ACHN (cell line): Measurements from ENCODE around the gene PNPLA5.
"Not testable (repeated sequence)": the region's sequence is repeated elsewhere in the genome, so short reads cannot be mapped to it uniquely, and the experiment has no call there.

Experiments used
- DNase-seq: peaks from one replicate; pipeline ENCODE4 v3.0.0-alpha.2; 2015
- in situ Hi-C: cut with HindIII; loops from 2 replicates; pipeline ENCODE4 v1.10.0; 2017; ENCODE audit warnings: low sequenced_read_pairs, low pct_ligation_motif_present, low pct_unique_long_range_greater_than_20kb

The PNPLA5 gene

GRCh38 chr22:43883719-43884415, 7.9 kb downstream of the PNPLA5 start:
- in situ Hi-C loops = no loop called here
- DNase-seq = no peak

DNA sequence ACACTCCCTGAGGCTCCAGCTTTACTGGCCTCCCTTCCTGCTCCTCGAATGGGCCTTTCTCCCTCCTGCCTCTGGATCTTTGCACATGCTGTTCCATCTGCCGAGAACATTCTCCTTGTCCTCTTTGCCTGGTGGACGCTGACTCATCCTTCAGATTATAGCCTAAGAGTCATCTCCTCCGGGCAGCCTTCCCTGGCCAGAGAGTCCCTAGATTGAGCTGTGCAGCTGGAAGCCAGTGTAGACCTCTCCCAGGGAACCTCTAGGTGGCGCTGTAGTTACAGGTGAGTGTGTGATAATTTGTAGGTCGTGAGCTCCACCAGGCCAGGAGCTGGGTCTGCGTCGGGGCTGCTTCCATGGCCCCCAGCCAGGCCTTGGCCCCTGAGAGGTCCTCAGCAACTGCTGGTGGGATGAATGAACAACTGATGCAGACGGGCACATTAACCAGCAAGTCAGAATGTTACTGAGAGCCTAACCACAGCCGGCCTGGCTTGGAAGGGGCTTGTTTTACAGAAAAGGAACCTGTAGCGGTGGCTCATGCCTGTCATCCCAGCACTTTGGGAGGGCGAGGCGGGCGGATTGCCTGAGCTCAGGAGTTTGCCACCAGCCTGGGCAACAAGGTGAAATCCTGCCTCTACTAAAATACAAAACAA, 8.7 kb downstream of the PNPLA5 start:
- in situ Hi-C loops = no loop called here
- DNase-seq = peak; percentile 69

DNA sequence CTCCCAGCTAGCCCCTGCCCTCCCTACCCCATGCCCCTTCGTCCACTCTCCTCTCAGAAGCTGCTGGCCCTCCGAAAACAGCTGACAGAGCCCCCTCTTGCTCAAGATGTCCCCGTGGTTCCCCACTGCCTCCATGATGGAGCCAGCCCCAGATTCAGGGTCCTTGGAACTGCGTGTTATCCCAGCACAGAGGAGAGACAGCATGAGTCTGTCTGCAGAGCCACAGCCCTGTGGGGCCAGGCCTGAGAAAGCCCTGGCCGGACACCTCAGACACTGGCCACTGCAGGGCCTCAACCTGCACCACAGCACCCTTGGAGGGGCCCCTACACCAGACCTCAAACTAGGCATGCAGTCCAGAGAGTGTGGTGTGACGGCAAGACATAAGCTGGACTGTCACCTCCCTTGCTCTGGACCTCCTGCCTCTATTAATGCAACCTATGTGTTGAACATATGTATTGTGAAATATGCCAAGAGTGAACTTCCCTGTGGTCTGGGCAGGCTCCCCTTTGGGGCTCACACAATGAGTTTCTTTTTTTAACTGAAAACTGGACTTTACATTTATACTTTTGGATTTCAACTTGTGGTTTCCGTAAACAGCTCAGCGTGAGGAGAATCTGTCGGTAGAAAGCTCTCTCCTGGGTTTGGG, 9.6 kb downstream of the PNPLA5 start:
- DNase-seq = no peak
- in situ Hi-C loops = no loop called here

GRCh38 chr22:43881091-43882061, 10.4 kb downstream of the PNPLA5 start:
- DNase-seq = no peak
- in situ Hi-C loops = no loop called here

DNA sequence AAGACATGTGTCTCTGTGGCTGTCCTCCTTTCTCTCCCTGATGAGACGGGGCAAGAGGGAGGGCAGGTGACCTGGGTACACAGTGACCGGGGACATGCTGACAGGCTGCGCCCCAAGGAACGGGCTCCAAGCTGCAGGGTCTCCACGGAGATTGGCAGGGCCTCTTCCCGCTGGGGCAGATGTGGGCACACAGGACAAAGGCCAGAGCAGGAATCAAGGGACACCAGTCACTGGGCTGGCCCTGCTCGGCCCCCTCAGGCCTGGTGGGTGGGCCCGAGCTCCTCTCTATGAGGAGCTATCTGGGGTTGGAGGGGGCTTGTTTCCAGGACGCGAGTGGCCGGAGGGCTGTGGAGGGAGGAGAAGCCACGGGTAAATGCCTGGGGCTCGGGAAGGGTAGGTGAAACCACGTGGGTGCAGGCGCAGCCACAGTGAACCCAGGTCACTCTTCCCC, 11.2 kb downstream of the PNPLA5 start:
- in situ Hi-C loops = no loop called here

DNA sequence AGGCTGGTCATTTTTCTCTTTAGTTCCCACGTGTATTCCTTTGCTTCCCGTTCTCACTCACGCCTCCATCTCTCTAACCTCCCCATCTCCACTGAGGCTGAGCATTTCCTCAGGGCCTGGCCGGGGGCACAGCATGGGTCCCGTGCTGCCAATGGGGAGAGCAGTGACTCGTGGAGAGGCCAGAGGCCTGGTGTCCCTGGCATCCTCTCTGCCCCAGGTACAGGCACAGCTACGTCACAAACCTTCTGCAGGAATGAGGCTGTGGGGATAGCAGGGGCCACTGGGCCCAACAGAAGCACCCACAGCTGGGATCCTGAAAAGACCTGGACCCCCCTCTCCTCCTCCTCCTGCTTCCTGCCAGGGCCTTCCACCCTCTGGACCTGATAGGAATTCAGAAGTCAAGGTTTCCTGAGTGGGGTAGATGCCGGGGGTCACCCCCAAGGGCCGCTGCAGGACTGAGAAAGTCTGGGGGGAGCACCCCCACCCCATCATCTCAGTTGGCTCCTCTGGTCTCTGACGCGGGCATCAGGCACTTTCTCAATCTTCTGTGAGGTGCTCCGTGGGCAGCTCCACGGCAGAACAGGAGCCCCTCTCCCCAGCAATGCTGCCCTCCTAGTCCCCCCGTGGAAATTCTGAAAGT, 11.8 kb downstream of the PNPLA5 start:
- in situ Hi-C loops = no loop called here

More for the DNA sequence above, 11.2 kb downstream of the PNPLA5 start:
- no peak for DNase-seq

DNA sequence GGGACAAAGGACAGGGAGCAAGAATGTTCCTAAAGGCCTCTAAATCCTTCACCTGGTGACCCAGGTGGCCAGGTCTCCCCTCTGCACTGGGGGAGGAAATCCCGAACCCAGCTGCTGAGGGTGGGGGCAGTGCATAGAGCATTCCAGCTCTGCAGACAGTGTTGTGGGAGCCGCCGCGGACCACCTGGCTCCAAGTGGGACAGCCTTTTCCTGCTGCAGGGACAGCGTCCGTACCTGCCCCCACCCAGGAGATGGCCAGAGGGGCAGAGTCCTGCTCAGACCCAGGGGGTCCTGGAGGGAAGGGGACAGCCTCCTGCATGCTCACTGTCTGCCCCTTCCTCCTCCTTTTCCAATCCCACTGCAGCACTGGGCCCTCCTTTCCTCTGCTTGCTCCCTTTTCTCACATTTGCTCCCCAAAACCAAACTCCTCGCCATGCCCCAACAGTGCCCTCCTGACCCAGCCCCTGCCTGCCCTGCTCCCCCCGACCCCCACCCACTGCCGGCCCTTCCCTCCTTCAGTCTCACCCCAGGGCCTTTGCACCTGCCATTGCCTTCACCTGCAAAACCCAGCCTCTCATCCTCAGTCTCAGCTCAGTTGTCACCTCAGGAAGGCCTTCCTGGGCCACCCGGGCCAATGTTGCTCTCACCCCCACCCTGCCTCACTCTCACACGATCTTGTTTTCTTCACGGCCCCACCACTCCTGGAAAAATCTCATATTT, 12.8 kb downstream of the PNPLA5 start:
- in situ Hi-C loops = no loop called here

More for the DNA sequence above, 11.8 kb downstream of the PNPLA5 start:
- no peak for DNase-seq

GRCh38 chr22:43878079-43878795, 13.6 kb downstream of the PNPLA5 start:
- no peak for DNase-seq
- in situ Hi-C loops = no loop called here

More for the DNA sequence above, 12.8 kb downstream of the PNPLA5 start:
- no peak for DNase-seq

DNA sequence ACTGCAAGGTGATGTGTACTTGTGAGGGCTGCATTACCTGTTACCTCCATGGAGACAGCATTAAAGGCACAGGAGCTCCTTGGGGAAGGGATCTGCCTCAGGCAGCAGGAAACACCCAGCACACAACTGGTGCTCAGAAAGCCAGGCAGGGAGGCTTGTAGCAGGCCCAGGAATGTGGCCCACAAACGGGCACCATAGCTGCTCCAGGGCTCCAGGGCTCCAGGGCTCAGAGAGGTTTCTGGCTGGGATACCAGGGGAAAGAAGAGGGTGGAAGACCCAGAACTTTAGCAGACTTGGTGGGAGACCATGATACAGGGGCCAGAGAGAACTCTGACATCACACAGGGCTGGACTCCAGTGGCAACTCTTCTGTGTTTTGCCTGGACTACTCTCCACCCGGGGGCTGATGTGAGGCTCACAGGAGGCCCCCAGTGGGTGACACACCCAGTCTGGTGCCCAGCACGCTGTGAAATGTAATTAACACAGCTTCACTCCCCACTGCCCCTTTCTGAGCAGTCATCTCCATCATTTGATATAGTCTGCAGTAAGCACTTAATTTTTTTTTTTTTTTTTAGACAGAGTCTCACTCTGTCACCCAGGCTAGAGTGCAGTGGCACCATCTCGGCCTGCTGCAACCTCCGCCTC, 14.8 kb downstream of the PNPLA5 start:
- DNase-seq = no peak
- in situ Hi-C loops = no loop called here

DNA sequence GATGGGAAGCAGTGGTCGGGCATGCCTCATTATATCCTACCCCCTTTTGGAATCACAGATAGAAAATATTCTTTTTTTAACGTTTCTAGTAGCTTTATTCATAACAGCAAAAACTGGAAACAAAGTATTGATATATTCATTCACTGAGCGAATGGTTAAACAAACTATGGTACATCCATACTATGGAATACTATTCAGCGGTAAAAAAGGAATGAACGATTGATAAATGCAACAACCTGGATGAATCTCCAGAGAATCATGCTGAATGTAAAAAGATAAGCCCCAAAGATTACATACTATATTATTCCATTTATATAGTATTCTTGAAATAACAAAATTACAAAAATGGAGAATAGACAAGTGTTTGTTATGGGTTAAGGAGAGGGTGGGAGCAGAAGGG, 22.0 kb downstream of the PNPLA5 start:
- in situ Hi-C loops = no loop called here
- no peak for DNase-seq

- in situ Hi-C loops, DNase-seq: not testable (repeated sequence)
Measured at GRCh38 chr22:43869001-43869400, 22.8 kb downstream of the PNPLA5 start.

DNA sequence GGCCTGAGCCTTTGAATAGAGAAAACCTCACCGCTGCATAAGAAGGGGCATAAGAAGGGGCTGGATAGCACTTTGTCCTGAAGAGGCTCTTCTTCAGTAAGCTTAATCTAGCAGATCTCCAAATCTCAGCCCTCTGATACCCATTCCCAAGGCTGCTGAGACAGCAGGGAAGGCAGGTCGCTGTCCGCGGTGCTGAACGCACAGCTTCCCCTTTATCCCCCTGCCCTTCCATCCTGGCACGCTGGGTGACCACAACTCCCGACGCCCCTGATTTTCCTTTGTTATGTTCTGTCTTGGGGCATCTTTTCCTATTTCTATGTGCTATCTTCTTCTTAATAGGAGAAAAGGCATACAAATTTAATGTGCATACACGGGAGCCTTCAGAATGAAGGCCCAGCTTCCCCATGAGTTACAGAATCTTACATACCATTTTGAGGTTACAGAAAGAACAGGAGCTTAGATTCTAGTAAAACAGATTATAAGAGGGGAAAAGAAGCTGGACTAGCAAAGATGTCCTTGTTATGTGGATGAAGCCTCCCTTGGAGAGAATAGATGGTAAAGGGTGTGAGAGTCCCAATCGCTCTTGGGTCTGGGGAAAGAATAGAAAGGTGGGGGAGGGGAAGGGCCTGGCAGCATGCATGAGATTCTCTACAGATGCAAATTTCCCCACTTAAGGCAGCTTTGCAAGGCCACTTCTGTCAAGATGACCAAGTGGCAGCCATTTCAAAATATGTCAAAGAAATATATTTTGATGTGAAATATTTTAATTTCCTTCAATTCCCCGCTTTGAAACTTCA, 23.8 kb downstream of the PNPLA5 start:
- in situ Hi-C loops = no loop called here
- peak; percentile 58 for DNase-seq

- DNase-seq = no peak
- in situ Hi-C loops = no loop called here
Measured at GRCh38 chr22:43862882-43863202, 29.0 kb downstream of the PNPLA5 start.

DNA sequence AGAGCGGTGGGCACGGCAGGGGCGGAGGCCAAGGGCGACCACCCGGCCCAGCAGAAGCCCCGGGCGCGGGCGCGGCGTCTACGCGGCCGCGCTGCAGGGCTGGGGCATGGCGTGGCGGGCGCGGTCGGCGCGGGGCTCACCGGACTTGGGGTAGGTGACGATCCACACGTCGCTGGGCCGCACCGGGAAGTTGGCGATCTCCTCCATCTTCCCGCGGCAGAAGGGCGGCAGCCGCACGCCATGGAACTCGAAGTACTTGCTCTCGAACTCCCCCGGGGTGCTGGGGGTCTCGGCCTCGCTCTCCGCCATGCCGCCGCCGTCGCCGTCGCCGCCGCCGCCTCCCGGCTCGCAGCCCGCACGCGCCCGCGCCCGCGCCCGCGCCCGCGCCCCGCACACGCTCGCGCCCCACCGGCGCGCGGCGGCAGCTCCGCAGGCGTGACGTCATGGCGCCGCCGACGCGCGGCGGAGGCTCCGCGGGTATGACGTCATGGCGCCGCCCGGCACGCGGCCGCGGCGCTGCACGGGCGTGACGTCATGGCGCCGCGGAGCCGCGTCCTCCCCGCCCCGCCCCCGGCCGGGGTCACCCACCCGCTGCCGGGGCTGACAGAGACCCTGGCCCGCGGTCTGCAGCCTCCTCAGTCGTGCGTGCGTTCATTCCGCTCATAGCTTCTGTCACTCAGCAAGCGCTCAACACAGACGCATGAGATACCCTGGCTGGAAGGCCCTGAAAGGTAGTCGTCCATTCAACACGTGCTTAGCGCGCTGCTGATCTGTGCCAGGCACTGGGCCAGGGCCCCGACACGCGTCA, 29.5 kb downstream of the PNPLA5 start, which contains the start of gene SULT4A1:
Gene SULT4A1, minus strand, starts transcription at position 440 of the 808 bp plus-strand sequence. Its CDS starts 131 bp downstream, at position 309.
- in situ Hi-C loops = no loop called here
- DNase-seq = peak; percentile 17

DNA sequence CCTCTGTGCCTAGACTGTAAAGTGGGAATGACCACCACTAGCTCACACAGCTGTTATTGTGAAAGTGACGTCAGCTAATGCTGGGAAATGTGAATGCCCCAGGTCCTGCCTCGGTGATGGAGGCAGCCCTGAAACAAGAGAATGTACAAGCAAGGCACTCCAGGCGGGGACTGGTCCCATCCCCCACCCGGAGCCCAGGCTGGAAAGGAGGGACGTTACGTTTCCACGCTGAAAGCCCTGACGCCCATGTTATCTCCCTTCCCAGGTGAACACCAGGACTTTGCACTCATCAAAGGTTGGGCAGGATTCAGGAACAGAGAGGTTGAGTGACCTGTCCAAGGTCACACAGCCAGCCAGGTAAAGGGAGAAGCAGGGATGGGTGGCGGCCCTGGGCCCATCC, 30.3 kb downstream of the PNPLA5 start:
- in situ Hi-C loops = no loop called here
- DNase-seq = no peak
